Hepatocyte (in vitro differentiated cells): ENCODE results near the gene DPEP2NB.

Experiments used
- CTCF ChIP-seq: fragments of 200-600 bp; sonication (generic); IDR thresholded peaks from 2 replicates; pipeline ENCODE4 v1.5.1; 2016; ENCODE audit warnings: antibody characterized with exemption, mild to moderate bottlenecking; ENCODE audit not compliant: poor library complexity
- EZH2 ChIP-seq: fragments of 200-600 bp; sonication (generic); IDR thresholded peaks from 2 replicates; pipeline ENCODE4 v1.6.1; 2016; ENCODE audit warnings: antibody characterized with exemption, mild to moderate bottlenecking, borderline replicate concordance
- EZH2phosphoT487 ChIP-seq: fragments of 200-600 bp; sonication (generic); IDR thresholded peaks from one replicate; pipeline ENCODE4 v1.6.1; 2018; ENCODE audit warnings: antibody characterized with exemption, mild to moderate bottlenecking, low read depth, moderate library complexity; ENCODE audit not compliant: unreplicated experiment, severe bottlenecking

- TF ChIP-seq CTCF: no peak
- no peak for TF ChIP-seq EZH2phosphoT487
- TF ChIP-seq EZH2: no peak
Measured at GRCh38 chr16:67965668-67966548, 49.8 kb downstream of the DPEP2NB start.
